AG09309 (cell line): Measurements from ENCODE around the gene TMEM240.

ENCODE experiments used
- DNase-seq: peaks from one replicate; pipeline ENCODE4 v3.0.0-alpha.2; 2010; ENCODE audit warnings: low read depth
- H3K4me3 ChIP-seq: 2 replicates; pipeline ENCODE4 v1.5.1; 2011; ENCODE audit warnings: mild to moderate bottlenecking, low read depth, low read length, moderate library complexity; ENCODE audit not compliant: control insufficient read depth
- TF ChIP-seq, protein P1 (sequence below): IDR thresholded peaks from 2 replicates; pipeline ENCODE4 v1.5.1; 2011; ENCODE audit warnings: mild to moderate bottlenecking, low read depth, low read length, inconsistent platforms; ENCODE audit not compliant: insufficient read depth, control insufficient read depth; ENCODE audit errors: missing control alignments

TMEM240 gene

DNA sequence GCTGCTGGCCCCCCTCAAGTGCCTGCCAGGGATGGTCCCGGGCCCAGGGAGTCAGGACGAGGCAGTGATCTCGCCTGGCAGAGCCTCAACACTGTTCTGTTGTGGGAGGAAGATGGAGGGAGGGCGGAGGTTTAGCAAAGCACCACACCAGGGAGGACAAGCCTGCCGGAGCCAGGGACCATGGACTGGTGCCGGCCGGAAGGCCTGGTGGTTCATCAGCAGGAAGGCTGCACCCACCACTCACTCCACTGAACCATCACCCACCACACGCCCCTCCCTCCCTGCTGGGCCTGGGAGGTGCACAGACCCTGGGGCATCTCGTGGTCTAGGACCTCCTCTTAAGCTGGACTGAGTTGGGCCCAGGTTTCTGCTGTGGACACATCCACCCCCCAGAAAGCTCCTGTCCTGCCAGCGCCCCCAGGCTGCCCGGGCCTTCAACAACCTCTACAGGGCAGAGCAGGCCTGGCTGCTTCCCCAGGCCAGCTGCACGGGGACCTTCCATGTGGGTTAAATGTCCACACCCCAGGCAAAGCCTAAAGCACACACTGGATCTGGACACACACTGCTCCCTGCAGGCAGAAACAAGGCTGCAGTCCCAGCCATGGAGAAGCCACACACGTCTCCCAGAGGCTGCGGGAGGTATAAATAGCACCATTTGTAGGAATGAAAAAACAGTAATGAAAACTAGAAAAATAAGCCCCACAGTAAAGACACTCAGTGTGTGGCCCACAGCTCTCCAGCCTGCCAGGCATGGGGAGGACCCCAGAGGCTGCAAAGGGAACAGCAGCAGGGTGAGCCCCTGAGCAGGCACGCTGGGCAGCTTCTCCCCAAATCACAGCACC, 10.4 kb upstream of the TMEM240 start:
- no peak for DNase-seq
- TF ChIP-seq, protein P1, sequence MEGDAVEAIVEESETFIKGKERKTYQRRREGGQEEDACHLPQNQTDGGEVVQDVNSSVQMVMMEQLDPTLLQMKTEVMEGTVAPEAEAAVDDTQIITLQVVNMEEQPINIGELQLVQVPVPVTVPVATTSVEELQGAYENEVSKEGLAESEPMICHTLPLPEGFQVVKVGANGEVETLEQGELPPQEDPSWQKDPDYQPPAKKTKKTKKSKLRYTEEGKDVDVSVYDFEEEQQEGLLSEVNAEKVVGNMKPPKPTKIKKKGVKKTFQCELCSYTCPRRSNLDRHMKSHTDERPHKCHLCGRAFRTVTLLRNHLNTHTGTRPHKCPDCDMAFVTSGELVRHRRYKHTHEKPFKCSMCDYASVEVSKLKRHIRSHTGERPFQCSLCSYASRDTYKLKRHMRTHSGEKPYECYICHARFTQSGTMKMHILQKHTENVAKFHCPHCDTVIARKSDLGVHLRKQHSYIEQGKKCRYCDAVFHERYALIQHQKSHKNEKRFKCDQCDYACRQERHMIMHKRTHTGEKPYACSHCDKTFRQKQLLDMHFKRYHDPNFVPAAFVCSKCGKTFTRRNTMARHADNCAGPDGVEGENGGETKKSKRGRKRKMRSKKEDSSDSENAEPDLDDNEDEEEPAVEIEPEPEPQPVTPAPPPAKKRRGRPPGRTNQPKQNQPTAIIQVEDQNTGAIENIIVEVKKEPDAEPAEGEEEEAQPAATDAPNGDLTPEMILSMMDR: peak; percentile 48
- H3K4me3 ChIP-seq: no peak overlapping the region

DNA sequence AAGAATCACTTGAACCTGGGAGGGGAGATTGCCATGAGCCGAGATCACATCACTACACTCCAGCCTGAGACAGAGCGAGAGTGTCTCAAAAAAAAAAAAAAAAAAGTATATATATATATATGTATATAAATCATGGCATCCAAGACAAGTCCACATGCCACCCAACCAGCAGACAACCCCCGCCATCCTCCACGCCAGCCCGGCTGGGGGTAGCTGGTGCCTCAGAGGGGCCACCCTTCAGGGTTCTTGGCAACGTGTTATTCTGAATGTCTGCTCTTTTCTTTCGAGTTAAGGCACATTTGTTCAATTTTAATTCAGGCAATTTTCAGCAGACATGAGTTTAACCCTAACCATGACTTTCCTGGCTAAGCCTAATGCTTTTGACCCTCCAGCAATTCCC, 9.7 kb upstream of the TMEM240 start:
- H3K4me3 ChIP-seq: no peak overlapping the region
- TF ChIP-seq, protein P1: no peak
- no peak for DNase-seq

- no peak for DNase-seq
- H3K4me3 ChIP-seq: no peak overlapping the region
- TF ChIP-seq, protein P1: no peak
These were observed 8.2 kb upstream of the TMEM240 start for GRCh38 chr1:1548591-1548990.

GRCh38 chr1:1547476-1547875, 7.1 kb upstream of the TMEM240 start:
- no peak overlapping the region for H3K4me3 ChIP-seq
- TF ChIP-seq, protein P1: no peak
- no peak for DNase-seq

- TF ChIP-seq, protein P1: no peak
These were observed 6.6 kb upstream of the TMEM240 start for GRCh38 chr1:1547011-1547410.

DNA sequence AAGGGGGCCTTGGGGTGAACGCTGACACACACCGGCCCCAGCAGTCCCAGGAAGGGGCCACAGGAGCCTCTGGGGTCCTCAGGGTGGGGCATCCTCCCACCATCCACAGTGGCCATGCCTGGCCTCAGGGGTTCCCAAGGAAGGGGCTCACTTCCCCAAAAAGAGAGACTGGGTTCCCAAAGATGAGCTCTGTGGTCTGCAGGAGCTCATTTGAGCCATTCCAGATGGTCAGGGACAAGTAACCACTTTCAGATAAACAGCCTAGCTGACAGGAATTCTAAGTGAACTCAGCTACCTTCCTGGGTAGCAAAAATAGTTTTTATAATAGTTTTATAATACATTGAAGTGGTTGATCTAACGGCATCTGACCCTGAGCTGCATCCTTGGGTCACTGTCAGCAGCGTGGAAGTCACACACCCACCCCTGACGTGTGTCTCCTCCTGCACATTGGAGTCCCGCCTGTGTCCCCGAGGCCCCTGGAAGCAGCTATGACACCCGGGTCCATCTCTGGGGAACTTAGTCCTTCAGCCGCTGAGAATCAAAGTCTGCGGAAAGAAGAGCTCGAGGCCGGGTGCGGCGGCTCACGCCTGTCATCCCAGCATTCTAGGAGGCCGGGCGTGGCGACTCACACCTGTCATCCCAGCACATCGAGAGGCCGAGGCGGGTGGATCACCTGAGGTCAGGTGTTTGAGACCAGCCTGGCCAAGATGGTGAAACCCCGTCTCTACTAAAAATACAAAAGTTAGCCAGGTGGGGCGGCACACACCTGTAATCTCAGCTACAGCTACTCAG, 5.7 kb upstream of the TMEM240 start:
- no peak overlapping the region for H3K4me3 ChIP-seq
- TF ChIP-seq, protein P1: no peak
- no peak for DNase-seq

More at GRCh38 chr1:1547011-1547410, 6.6 kb upstream of the TMEM240 start:
- no peak for DNase-seq
- H3K4me3 ChIP-seq: no peak overlapping the region
